Erythroblast (primary cell): ENCODE measurements around the gene NSUN7.

ENCODE experiments used
- DNase-seq, 2 experiments: peaks; one replicate each; lab custom pipeline; 2025; lab: John Stamatoyannopoulos, UW
- GATA1 ChIP-seq: IDR thresholded peaks from 2 replicates; pipeline ENCODE4 v1.6.1; 2011; ENCODE audit warnings: low read depth, mild to moderate bottlenecking, control low read depth, low read length, moderate library complexity
- POLR2A ChIP-seq: IDR thresholded peaks from 2 replicates; pipeline ENCODE4 v1.6.1; 2011; ENCODE audit warnings: mild to moderate bottlenecking, low read length

The NSUN7 gene

GRCh38 chr4:40840985-40841571 lies 91.3 kb downstream of the NSUN7 start:
- DNase-seq = peak; percentile 43 to 65
- no peak for TF ChIP-seq POLR2A
- TF ChIP-seq GATA1 = no peak

- no peak for DNase-seq
- TF ChIP-seq POLR2A = no peak
- TF ChIP-seq GATA1 = no peak
Measured at GRCh38 chr4:40842318-40842717, 92.6 kb downstream of the NSUN7 start.

- TF ChIP-seq GATA1 = no peak
- no peak for TF ChIP-seq POLR2A
- DNase-seq = no peak
Measured at GRCh38 chr4:40842725-40843423, 93.1 kb downstream of the NSUN7 start.

- peak; percentile 8 to 21 for DNase-seq
- no peak for TF ChIP-seq GATA1
- TF ChIP-seq POLR2A = no peak
Measured at GRCh38 chr4:40843696-40844095, 93.9 kb downstream of the NSUN7 start.

GRCh38 chr4:40844261-40844660 lies 94.5 kb downstream of the NSUN7 start:
- no peak for DNase-seq
- no peak for TF ChIP-seq GATA1
- no peak for TF ChIP-seq POLR2A

- TF ChIP-seq GATA1 (no peak), POLR2A (no peak)
- DNase-seq = no peak
Measured at GRCh38 chr4:40845154-40845835, 95.5 kb downstream of the NSUN7 start.

GRCh38 chr4:40846532-40846931 lies 96.8 kb downstream of the NSUN7 start:
- TF ChIP-seq GATA1 = no peak

GRCh38 chr4:40848251-40848650 lies 98.5 kb downstream of the NSUN7 start:
- no peak for DNase-seq
- TF ChIP-seq POLR2A = no peak
- TF ChIP-seq GATA1 = no peak

More at GRCh38 chr4:40846532-40846931, 96.8 kb downstream of the NSUN7 start:
- no peak for DNase-seq

GRCh38 chr4:40848940-40849339 lies 99.2 kb downstream of the NSUN7 start:
- TF ChIP-seq POLR2A (no peak), GATA1 (no peak)
- no peak for DNase-seq

GRCh38 chr4:40850496-40850895 lies 100.7 kb downstream of the NSUN7 start:
- TF ChIP-seq GATA1 = no peak
- TF ChIP-seq POLR2A = no peak
- no peak for DNase-seq

GRCh38 chr4:40856277-40856839 lies 106.6 kb downstream of the NSUN7 start:
- TF ChIP-seq POLR2A = no peak
- no peak for TF ChIP-seq GATA1
- DNase-seq = no peak

GRCh38 chr4:40856840-40857362 lies 107.1 kb downstream of the NSUN7 start:
- TF ChIP-seq POLR2A = no peak
- TF ChIP-seq GATA1 = no peak
- DNase-seq = peak; percentile 43 to 56

GRCh38 chr4:40857956-40858355 lies 108.2 kb downstream of the NSUN7 start:
- TF ChIP-seq GATA1 (no peak), POLR2A (no peak)
- DNase-seq = no peak

GRCh38 chr4:40858962-40859361 lies 109.2 kb downstream of the NSUN7 start:
- no peak for DNase-seq
- TF ChIP-seq GATA1 (no peak), POLR2A (no peak)
